ENCODE measurements around the gene ODF2L. TPM values are rescaled to one million over a fixed set of nuclear protein-coding genes. Genes with fewer than 3 reads are reported as not detected.

ODF2L gene
- total and polyA plus RNA-seq, 3 donors from 2014 or later, result 11.6 to 48.6 (median 25.5) TPM

- no peak for DNase-seq
- no peak for TF ChIP-seq POLR2A (IDR thresholded peaks at IDR 0.05)
- TF ChIP-seq CTCF (IDR thresholded peaks at IDR 0.05), result no peak
- Histone ChIP-seq H3K27me3 (no peaks in the 10 kb centered on the region), H3K4me1 (no peaks in the 10 kb centered on the region), H3K4me3 (no peak overlapping the region), H3K9me3 (no peaks in the 10 kb centered on the region), H3K27ac (no peak overlapping the region), H3K36me3 (ENCODE audit: low read depth, missing control alignments) (no peaks in the 10 kb centered on the region)
- intact Hi-C loops (cut with DNase I; ENCODE audit: low total_unique reads), result no loop called here
- WGBS, 2 donors, result 80 to 83% methylated on average over 2 of the region's 2 CpGs
Measured at GRCh38 chr1:86436041-86436440, 39.9 kb upstream of the ODF2L start.

GRCh38 chr1:86435327-86435726 is 39.2 kb upstream of the ODF2L start:
- H3K4me1 ChIP-seq, result no peaks in the 10 kb centered on the region
- H3K4me3 ChIP-seq, result no peak overlapping the region
- intact Hi-C loops (cut with DNase I; ENCODE audit: low total_unique reads), result no loop called here
- no peaks in the 10 kb centered on the region for H3K27me3 ChIP-seq
- H3K27ac ChIP-seq, result no peak overlapping the region
- TF ChIP-seq CTCF (IDR thresholded peaks at IDR 0.05) (no peak), POLR2A (IDR thresholded peaks at IDR 0.05) (no peak)
- no peaks in the 10 kb centered on the region for H3K9me3 ChIP-seq
- WGBS, 2 donors, result 43% methylated on average over 2 of the region's 2 CpGs
- H3K36me3 ChIP-seq (ENCODE audit: low read depth, missing control alignments), result no peaks in the 10 kb centered on the region
- DNase-seq, result no peak

- intact Hi-C loops (cut with DNase I; ENCODE audit: low total_unique reads), result no loop called here
- Histone ChIP-seq H3K27me3 (no peaks in the 10 kb centered on the region), H3K36me3 (ENCODE audit: low read depth, missing control alignments) (no peaks in the 10 kb centered on the region), H3K9me3 (no peaks in the 10 kb centered on the region), H3K4me1 (no peaks in the 10 kb centered on the region), H3K27ac (no peak overlapping the region), H3K4me3 (no peak overlapping the region)
- no peak for TF ChIP-seq CTCF (IDR thresholded peaks at IDR 0.05)
- no peak for TF ChIP-seq POLR2A (IDR thresholded peaks at IDR 0.05)
- DNase-seq, result no peak
Measured at GRCh38 chr1:86434059-86434458, 37.9 kb upstream of the ODF2L start.

- no peak for DNase-seq
- Histone ChIP-seq H3K9me3 (no peaks in the 10 kb centered on the region), H3K4me3 (no peak overlapping the region), H3K4me1 (no peaks in the 10 kb centered on the region), H3K27ac (no peak overlapping the region), H3K27me3 (no peaks in the 10 kb centered on the region), H3K36me3 (ENCODE audit: low read depth, missing control alignments) (no peaks in the 10 kb centered on the region)
- TF ChIP-seq POLR2A (IDR thresholded peaks at IDR 0.05), result no peak
- TF ChIP-seq CTCF (IDR thresholded peaks at IDR 0.05), result no peak
- intact Hi-C loops (cut with DNase I; ENCODE audit: low total_unique reads), result no loop called here
Measured at GRCh38 chr1:86430376-86430775, 34.3 kb upstream of the ODF2L start.

- H3K27ac ChIP-seq, result no peak overlapping the region
- no peaks in the 10 kb centered on the region for H3K9me3 ChIP-seq
- H3K27me3 ChIP-seq, result no peaks in the 10 kb centered on the region
- no peak overlapping the region for H3K4me3 ChIP-seq
- 32 to 43% methylated on average over 3 of the region's 3 CpGs for WGBS, 2 donors
- no peaks in the 10 kb centered on the region for H3K4me1 ChIP-seq
- peak; percentile 25 for DNase-seq
- H3K36me3 ChIP-seq (ENCODE audit: low read depth, missing control alignments), result no peaks in the 10 kb centered on the region
- TF ChIP-seq POLR2A (IDR thresholded peaks at IDR 0.05) (no peak), CTCF (IDR thresholded peaks at IDR 0.05) (no peak)
- intact Hi-C loops (cut with DNase I; ENCODE audit: low total_unique reads), result no loop called here
Measured at GRCh38 chr1:86429835-86430234, 33.7 kb upstream of the ODF2L start.

Data from testis (tissue), 3 donors.